H1 (cell line): Measurements from ENCODE around the gene TSPAN33.

Experiments used
- CEBPB ChIP-seq: IDR thresholded peaks from 2 replicates; pipeline ENCODE4 v1.6.1; 2012; ENCODE audit warnings: low read depth, low read length
- CHD2 ChIP-seq: IDR thresholded peaks from 2 replicates; pipeline ENCODE4 v1.6.1; 2012; ENCODE audit warnings: low read length, improper control_type of control experiment
- EP300 ChIP-seq, 2 experiments: IDR thresholded peaks; 1 replicate in 1 of 2; 2 replicates in 1 of 2; pipeline ENCODE4 v1.6.1; 2011 to 2012; ENCODE audit warnings: low read depth in 2 of 2, low read length in 2 of 2, mild to moderate bottlenecking in 2 of 2, borderline replicate concordance in 1 of 2, inconsistent platforms in 1 of 2, moderate library complexity in 1 of 2
- GABPA ChIP-seq: IDR thresholded peaks from 2 replicates; pipeline ENCODE4 v1.6.1; 2011; ENCODE audit warnings: mild to moderate bottlenecking, low read length, moderate library complexity, borderline replicate concordance; ENCODE audit not compliant: insufficient read depth
- POLR2A ChIP-seq, 2 experiments: IDR thresholded peaks; 1 replicate in 1 of 2; 2 replicates in 1 of 2; pipeline ENCODE4 v1.6.1; 2011; ENCODE audit warnings: low read depth in 2 of 2, low read length in 2 of 2, mild to moderate bottlenecking in 2 of 2; ENCODE audit errors: control extremely low read depth in 1 of 2
- RBBP5 ChIP-seq: IDR thresholded peaks from 2 replicates; pipeline ENCODE4 v1.7.1; 2012; ENCODE audit warnings: low read depth, mild to moderate bottlenecking, inconsistent platforms, low read length, moderate library complexity, borderline replicate concordance
- TAF1 ChIP-seq: IDR thresholded peaks from 2 replicates; pipeline ENCODE4 v1.6.1; 2011; ENCODE audit warnings: mild to moderate bottlenecking, low read depth, low read length
- TEAD4 ChIP-seq: IDR thresholded peaks from 2 replicates; pipeline ENCODE4 v1.6.1; 2012; ENCODE audit warnings: low read depth, low read length, inconsistent platforms, mixed read lengths
- TF ChIP-seq, protein P1 (sequence below), 3 experiments: IDR thresholded peaks; 1 replicate in 2 of 3; 2 replicates in 1 of 3; pipeline versions ENCODE4 v1.5.1 to v1.6.1; 2011; ENCODE audit warnings: low read length in 3 of 3, mild to moderate bottlenecking in 3 of 3, inconsistent platforms in 2 of 3, low read depth in 1 of 3, moderate library complexity in 1 of 3; ENCODE audit not compliant: insufficient read depth in 1 of 3; ENCODE audit errors: control extremely low read depth in 1 of 3
- TF ChIP-seq, protein P2 (sequence below): IDR thresholded peaks from 2 replicates; pipeline ENCODE4 v1.6.1; 2011; ENCODE audit warnings: low read depth, mild to moderate bottlenecking, low read length; ENCODE audit not compliant: insufficient read depth

DNA sequence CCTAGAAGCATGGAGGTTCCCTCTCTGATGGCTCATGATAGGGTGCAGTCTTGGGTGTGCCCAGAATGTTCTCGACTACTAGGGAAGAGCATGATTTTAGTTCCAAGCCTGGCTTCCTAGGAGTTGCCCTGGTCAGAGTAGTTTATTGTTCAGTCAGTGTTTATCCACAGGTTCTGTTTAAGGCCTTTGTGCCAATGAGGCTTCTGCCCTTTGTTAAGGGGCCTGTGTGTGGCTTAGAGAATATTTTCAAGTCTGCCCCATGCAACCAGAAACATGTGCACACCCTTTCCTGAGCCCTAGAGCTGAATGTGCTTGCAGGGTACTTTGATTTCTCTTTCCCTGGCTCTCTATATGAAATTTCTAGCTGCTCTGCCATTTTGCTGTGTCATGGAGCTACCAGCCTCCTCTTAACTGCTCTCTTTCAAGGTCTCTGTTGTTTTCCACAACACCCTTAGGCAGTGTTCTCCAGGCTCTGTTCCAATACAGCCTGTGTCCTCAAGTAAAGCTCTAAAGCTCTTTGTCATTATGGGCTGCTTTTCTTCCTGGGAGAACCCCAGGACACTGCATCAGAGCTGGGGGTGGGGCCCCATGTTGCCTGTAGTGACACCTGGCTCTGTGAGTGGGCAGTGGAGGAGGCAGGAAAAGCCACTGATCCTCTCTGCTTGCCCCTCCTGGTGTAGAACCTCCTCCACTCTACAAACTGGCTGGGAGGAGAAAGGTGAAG, 34.1 kb upstream of the TSPAN33 start:
- TF ChIP-seq CEBPB (no peak), RBBP5 (no peak), EP300 (IDR thresholded peaks at IDR 0.05; ENCODE audit: borderline replicate concordance in 1 of 2, low read depth in 2 of 2, low read length in 2 of 2) (no peak), GABPA (no peak), POLR2A (IDR thresholded peaks at IDR 0.05; ENCODE audit: control extremely low read depth in 1 of 2, low read depth in 2 of 2, low read length in 2 of 2) (peak in 1 of 2 experiments; percentile 16; a peak in 1 of 3 replicates), TEAD4 (no peak), TAF1 (no peak), CHD2 (no peak)
- TF ChIP-seq, protein P1, sequence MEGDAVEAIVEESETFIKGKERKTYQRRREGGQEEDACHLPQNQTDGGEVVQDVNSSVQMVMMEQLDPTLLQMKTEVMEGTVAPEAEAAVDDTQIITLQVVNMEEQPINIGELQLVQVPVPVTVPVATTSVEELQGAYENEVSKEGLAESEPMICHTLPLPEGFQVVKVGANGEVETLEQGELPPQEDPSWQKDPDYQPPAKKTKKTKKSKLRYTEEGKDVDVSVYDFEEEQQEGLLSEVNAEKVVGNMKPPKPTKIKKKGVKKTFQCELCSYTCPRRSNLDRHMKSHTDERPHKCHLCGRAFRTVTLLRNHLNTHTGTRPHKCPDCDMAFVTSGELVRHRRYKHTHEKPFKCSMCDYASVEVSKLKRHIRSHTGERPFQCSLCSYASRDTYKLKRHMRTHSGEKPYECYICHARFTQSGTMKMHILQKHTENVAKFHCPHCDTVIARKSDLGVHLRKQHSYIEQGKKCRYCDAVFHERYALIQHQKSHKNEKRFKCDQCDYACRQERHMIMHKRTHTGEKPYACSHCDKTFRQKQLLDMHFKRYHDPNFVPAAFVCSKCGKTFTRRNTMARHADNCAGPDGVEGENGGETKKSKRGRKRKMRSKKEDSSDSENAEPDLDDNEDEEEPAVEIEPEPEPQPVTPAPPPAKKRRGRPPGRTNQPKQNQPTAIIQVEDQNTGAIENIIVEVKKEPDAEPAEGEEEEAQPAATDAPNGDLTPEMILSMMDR (IDR thresholded peaks at IDR 0.05; ENCODE audit: control extremely low read depth in 1 of 3, insufficient read depth in 1 of 3, low read depth in 1 of 3, low read length in 3 of 3) = no peak
- TF ChIP-seq, protein P2, sequence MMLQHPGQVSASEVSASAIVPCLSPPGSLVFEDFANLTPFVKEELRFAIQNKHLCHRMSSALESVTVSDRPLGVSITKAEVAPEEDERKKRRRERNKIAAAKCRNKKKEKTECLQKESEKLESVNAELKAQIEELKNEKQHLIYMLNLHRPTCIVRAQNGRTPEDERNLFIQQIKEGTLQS = no peak
